Activated CD4-positive, alpha-beta T cell treated with anti-CD3 and anti-CD28 coated beads, Interleukin-2, amount 50 U/mL, for 48 hours (primary cell): Measurements from ENCODE around the gene RABGGTA.
A peak's percentile ranks its signal among the peaks of the same experiment; 100 is the strongest.

Source experiments
- DNase-seq, 2 experiments: peaks; one replicate each; pipeline ENCODE4 v3.0.0-alpha.2; 2020

The RABGGTA gene, protein sequence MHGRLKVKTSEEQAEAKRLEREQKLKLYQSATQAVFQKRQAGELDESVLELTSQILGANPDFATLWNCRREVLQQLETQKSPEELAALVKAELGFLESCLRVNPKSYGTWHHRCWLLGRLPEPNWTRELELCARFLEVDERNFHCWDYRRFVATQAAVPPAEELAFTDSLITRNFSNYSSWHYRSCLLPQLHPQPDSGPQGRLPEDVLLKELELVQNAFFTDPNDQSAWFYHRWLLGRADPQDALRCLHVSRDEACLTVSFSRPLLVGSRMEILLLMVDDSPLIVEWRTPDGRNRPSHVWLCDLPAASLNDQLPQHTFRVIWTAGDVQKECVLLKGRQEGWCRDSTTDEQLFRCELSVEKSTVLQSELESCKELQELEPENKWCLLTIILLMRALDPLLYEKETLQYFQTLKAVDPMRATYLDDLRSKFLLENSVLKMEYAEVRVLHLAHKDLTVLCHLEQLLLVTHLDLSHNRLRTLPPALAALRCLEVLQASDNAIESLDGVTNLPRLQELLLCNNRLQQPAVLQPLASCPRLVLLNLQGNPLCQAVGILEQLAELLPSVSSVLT

DNA sequence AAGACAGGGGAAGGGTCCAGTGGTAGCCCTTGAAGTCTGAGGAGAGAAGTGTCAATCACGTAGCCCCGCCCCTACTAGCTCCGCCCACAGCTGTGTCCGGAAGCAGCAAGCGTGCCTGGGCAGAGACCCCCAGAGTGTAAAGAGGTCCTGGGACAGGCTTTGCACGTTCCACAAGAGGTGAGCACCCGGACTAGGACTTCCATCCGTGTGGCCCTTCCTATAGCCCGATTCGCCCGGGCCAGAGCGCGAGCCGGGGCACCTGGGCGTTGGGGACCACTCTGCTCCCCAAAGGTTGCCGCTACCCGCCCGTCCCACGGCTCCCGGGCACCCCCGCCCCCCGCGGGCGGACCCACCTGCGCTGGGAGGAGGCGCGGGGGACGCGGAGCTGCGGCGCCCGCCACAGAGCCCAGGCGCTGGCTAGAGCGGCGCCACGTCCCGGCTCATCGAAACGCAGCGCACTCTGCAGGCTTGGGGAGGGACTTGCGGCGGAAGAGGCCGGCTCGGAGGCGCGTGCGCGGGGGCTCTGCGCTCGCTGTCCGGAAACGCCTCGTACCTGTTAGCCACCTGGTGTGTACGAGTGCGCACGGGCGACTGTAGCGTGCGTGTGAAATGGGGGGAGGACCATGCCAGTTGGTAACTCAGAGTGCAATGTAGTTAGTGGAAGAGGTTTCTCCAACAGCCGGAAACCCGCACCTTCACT lies at the start of gene RABGGTA:
Gene RABGGTA (minus strand): TSS at position 464 of the 700 bp plus-strand sequence. CDS start 482 bp downstream, outside the sequence.
- peak; percentile 85 to 88 for DNase-seq

DNA sequence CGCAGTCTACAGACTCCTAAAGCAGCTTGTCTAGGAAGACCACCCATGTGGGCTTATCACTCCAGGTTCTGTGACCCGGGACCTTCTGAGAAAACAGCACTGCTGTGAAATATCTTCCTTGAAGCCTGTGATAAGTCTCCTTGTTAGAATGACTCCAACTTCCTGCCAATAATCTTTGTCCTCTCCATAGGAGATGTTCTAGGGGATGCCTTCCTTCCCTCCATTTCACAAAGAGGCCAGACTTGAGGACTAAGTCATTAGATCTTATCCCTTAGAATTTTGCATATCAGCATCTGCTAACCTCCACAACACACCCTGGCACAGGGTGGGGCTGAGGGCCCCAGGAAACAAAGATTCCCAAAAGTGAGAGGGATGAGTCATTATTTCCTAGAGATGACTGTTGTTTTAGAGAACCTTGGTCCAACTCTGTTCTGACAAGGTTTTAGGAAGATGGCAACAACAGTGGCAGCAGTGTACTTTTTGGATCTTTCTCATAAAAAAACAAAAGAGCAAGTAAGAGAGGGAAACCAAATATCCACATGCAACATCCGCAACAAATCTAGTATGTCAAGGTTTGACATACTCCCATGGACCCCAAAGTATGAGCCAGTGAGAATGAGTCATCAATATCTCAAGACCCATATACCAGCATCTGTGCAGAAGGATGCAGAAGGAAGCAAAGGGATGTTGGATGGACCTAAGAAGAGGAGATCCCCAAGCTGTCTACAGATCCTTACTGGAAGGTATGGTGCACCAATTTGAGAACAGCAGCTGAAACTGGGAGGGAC lies 45.9 kb upstream of the RABGGTA start:
- DNase-seq = no peak

DNA sequence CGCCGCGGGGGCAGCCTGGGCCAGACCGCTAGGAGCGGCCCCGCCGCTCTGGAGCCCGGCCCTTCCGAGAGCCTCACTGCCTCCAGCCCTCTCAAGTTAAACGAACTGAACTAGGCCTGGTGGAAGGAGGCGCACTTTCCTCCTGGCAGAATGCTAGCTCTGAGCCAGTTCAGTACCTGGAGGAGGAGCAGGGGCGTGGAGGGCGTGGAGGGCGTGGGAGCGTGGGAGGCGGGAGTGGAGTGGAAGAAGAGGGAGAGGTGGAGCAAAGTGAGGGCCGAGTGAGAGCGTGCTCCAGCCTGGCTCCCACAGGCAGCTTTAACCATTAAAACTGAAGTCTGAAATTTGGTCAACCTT lies 45.2 kb upstream of the RABGGTA start:
- DNase-seq = no peak

DNA sequence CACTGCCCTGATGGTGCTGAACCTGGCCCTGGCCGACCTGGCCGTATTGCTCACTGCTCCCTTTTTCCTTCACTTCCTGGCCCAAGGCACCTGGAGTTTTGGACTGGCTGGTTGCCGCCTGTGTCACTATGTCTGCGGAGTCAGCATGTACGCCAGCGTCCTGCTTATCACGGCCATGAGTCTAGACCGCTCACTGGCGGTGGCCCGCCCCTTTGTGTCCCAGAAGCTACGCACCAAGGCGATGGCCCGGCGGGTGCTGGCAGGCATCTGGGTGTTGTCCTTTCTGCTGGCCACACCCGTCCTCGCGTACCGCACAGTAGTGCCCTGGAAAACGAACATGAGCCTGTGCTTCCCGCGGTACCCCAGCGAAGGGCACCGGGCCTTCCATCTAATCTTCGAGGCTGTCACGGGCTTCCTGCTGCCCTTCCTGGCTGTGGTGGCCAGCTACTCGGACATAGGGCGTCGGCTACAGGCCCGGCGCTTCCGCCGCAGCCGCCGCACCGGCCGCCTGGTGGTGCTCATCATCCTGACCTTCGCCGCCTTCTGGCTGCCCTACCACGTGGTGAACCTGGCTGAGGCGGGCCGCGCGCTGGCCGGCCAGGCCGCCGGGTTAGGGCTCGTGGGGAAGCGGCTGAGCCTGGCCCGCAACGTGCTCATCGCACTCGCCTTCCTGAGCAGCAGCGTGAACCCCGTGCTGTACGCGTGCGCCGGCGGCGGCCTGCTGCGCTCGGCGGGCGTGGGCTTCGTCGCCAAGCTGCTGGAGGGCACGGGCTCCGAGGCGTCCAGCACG lies 44.6 kb upstream of the RABGGTA start:
- DNase-seq = no peak

DNA sequence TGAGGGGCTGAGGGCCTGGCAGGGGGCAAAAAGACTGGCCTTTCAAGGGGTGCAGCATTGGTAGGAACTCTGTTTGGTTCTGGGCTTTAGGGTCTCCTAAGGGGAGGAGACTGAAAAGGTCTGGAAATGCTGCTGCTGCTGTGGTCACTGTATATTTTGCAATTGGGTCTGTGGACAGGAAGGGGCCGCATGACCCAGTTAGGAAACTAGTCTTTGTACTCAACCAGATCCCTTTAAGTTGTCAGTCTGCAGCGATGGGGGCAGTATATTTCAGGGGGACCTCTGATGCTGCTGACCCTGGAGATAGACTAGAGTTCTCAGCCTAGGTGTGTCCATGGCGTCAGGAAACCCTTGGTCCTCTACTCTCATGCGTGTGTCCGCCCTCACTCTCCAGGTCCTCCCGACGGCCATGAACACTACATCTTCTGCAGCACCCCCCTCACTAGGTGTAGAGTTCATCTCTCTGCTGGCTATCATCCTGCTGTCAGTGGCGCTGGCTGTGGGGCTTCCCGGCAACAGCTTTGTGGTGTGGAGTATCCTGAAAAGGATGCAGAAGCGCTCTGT lies 43.9 kb upstream of the RABGGTA start:
- DNase-seq = no peak

DNA sequence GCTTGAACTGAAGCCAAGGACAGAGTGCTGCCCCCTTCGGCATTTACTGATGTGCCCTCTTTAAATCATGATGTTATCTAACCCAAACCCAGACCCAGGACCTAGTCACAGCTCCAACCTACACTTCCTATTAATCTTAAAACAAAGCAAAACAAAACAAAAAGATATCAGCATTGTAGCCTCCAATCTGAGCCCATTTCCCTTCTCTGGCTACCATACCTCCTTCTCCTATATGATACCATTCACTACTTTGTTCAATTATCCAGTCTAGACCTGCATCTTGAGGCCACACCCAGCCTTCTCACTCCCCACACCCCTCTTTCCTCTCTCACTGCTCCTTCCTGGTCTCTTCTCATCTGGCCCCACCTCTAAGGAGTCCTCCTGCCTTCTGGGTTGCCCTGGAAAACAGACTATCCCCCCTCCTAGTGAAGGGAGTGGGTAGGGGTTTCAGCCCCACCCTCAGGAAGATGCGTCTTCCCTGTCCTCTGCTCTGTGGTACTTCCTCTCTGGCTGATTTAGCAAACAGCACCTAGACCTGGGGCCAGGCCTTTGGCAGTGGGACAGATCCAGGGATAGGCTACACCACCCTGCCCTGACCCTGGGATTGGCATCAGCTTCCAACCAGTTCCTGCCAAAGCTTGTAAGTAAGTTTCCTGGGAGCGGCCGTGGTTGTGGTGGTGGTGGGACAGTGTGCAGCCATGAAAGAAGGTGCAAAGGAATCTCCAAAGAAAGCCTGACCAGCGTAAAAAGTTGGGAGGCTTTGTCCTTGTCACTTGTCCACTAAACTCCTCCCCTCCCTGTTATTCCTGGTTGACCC lies 43.2 kb upstream of the RABGGTA start:
- DNase-seq = no peak

DNA sequence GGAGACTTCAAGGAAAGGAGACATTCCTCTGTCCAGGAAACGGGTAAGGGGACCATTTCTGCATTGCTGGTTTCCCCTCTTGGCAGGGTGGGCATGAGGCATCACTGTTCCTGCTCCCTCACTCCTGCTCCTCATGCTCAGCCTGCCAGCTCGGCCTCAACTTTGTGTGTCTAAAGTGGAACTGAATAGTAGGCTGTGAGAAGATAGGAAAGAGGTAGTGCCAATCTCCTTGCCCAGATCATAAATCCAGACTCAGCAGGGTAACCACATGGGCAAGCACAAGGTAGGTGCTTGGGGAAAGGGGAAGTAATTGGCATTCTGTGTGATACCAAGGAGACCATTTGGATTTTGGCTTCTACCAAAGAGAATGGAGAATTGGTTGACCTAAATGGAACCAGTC lies 42.5 kb upstream of the RABGGTA start:
- DNase-seq = no peak

DNA sequence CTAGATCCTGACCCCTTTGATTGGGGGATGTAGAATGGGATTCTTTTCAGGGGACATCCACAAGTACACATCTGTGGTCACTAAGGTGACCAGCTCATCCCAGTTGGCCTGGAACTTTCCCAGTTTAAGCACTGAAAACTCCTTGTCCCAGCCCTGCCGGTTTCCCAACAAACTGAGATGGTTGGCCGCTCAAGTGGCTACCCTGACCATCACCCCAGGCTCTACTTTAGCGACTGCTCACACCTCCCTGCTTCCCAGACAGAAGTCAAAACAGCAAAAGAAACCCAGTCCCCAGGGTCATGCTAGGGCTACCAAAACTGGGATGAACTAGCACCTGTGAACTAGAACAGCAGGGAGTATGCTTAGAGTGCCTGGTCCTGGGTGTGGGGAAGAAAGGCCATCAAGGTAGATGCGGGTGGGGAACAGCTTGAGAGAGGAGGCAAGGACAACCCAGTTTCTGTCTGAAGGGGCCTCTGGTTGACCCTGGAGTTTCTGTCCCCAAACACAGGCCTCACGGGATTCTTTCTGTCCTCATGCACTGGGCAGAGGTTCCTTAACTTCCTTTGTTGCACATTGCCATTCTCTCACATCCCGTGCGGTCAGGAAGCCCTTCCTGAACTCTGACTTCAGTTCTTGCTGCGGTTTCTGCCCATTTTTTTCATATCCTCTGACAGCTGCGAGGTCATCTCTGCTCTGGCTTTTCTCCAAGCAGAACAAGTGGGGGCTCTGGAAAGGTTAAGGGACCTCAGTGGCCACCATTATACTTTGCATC lies 41.5 kb upstream of the RABGGTA start:
- DNase-seq = peak in 1 of 2 experiments; percentile 44

DNA sequence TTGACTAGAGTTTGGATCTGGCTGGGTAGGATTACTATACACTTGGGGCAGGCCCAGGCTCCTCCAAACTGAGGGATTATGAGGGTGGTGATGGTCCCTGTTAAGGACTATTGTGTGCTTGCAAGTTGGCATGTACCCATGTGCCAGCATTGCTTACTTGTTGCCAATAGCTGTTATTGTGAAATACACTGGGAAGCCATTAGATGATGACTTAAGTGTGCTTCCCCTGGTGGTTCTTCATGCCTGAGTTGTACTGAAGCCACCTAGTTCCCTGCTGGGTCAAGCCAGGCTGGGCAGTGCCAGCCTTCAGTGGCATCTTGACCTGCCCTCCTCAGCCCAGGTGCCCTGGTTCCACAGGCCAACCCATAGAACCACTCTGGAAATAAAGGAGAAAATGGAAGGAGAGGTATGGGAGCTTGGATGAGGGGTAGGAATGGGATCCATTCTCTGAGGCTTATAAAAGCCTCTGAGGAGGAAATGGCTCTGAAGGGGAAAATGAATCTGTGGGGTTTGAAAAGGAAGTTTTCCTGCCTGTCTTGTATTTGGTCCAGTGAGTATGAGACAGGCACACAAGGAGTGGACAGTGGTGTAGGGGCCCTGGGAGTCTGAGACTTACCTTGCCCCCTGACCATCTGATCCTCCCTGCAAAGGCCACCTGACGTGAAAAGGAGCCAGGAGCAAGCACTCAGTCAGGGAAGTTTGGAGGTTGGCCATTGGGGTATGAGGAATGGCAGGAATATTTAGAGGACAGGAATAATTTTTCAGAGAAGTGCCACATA lies 40.6 kb upstream of the RABGGTA start:
- DNase-seq = no peak

DNA sequence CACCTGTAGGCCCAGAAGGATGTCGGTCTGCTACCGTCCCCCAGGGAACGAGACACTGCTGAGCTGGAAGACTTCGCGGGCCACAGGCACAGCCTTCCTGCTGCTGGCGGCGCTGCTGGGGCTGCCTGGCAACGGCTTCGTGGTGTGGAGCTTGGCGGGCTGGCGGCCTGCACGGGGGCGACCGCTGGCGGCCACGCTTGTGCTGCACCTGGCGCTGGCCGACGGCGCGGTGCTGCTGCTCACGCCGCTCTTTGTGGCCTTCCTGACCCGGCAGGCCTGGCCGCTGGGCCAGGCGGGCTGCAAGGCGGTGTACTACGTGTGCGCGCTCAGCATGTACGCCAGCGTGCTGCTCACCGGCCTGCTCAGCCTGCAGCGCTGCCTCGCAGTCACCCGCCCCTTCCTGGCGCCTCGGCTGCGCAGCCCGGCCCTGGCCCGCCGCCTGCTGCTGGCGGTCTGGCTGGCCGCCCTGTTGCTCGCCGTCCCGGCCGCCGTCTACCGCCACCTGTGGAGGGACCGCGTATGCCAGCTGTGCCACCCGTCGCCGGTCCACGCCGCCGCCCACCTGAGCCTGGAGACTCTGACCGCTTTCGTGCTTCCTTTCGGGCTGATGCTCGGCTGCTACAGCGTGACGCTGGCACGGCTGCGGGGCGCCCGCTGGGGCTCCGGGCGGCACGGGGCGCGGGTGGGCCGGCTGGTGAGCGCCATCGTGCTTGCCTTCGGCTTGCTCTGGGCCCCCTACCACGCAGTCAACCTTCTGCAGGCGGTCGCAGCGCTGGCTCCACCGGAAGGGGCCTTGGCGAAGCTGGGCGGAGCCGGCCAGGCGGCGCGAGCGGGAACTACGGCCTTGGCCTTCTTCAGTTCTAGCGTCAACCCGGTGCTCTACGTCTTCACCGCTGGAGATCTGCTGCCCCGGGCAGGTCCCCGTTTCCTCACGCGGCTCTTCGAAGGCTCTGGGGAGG lies 39.5 kb upstream of the RABGGTA start, which contains the start of gene LTB4R:
Gene LTB4R (plus strand): TSS at position 857 of the 959 bp plus-strand sequence. CDS start 4,150 bp downstream, outside the sequence.
- peak; percentile 67 to 73 for DNase-seq

DNA sequence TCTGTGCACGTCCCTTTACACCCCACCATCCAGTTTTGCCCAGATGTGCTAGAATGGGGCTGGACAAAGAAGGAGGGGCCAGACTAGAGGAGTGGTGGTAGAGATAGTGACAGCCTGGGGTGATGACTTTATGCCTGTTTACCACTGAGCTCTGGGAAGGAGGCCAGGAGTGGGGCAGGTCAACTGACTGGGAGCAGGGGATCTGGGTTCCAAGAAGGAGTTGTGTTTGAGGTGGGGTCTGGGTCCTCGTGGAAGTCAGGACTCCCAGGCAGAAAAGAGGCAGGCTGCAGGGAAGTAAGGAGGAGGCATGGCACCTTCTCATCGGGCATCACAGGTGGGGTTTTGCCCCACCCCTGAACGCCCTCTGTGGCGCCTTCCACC lies 38.9 kb upstream of the RABGGTA start:
- DNase-seq = no peak

DNA sequence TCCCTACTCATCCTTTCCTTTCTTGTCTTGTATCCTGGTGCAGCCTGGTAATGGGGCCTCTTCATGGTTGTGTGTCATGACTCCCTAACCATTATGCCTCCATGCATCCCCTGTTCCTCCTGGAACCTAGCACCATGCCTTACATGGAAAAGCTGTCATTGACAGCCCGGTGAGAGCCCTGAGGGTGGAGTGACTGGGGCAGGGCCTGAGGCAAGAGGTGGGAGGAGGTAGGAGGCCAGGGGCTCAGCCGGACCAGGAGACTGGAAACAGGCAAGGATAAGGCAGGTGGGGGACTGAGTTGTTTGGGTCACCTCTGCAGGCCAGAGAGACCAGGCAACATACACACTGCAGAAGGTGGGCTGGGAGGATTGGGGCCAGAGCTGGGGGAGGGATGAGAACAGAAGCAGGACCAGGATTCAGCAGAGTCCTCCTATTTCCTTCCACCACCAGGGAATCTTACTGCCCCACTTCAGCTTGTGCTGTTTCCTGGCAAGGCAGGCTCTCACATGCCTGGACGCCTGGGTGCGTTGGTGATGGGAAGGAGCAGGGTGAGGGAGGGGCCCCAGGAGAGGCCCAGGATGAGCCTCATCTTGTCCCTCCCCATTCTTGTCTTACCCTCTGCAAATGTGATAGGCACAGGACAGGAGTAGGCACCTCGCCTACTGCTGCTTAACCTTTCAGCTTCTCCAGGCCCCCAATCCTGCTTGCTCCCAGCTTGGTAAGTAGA lies 38.3 kb upstream of the RABGGTA start, which contains the start of gene LTB4R2:
Gene LTB4R2 (plus strand): TSS at position 603 of the 727 bp plus-strand sequence. CDS start 525 bp downstream, outside the sequence.
- no peak for DNase-seq

DNA sequence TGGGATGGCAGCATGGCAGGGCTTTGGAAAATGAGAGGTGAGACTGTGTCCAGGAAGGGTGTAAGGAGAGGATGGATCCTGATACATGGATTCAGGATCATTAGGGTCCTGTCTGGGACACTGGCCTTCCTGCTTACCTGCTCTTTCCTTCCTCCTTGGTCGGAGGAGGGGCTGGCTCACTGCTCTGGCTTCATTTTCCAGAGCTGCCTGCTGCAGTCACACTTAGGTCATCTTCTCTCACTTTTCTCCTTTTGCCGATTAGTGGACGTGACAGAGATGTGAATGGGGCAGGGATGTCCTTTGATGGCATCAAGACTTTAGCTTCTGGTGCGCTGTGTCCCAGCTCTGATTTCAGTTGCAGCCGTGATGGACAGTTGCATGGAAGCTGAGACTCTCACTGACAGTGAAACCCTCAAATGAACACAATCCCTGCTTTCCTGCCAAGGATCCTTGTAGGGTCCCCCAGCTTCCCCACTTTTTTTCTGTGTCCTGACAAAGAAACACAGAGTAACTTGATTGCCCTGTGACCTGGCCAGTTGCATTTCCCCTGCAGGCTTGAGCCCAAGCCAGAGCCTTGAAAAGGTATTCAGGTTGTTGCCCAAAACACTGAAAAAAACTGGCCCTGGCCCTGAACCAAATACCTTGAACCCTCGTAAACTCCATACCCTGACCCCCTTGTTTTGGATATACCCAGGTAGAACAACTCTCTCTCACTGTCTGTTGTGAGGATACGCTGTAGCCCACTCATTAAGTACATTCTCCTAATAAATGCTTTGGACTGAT lies 37.1 kb upstream of the RABGGTA start:
- no peak for DNase-seq

DNA sequence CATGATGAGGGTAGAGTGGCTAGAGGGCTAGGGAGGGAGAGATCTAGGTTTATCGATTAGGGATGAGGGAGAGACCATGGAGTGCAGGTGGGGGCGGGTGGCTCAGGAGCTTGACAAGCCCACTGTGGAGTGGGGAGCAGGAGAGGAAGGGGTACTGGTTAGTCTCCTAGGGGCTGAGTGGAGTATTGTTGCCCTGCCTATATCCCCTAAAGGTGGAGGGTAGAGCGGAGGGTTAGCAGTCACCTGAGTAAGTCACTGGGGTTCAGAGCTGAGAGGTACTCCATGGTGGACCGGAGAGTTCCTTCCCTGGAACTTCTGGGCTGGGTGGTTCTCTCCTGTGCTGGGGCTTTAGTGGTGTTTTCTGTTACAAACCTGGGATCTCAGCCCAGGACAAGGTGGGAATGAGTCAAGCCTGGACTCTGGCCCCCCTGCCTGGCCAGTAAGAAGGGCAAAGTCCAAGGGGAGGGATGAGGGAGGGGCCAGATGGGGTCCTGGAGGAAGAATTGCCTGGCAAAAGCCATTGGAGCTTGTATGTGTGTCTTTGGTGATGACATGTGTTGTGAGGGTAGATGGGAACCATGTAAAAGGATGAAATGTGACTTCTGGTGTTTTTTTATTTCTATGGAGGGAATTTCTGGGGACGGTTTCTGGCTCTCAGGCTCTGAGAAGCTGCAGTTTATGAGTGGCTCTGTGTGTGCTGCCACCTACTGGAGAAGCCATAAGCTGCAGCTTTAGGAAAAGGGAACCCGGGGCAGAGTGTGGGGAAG lies 36.4 kb upstream of the RABGGTA start, which contains the start of gene CIDEB:
Gene CIDEB (minus strand): TSS at position 403 of the 767 bp plus-strand sequence. CDS start 119 bp downstream, at position 284.
- DNase-seq = peak; percentile 66 to 75

DNA sequence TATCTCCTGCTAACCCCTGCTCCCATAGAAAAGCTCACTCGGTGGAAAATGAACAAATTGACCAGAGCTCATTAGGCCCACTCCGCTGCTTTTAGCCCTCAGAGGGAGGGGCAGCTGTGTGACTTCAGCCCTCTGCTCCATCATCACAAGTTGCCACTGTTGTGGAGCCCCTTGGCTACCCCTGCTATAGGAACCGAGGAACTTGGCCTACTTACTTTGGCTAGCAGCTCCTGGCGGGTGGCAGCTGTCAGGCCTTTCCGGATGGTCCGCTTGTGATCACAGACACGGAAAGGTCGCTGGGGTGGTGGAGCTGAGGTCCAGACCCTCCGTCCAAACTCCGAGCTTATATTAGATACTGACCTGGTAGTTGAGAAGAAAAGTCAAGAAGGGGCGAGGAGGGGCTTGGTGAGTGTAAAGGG lies 35.8 kb upstream of the RABGGTA start:
- no peak for DNase-seq
